NCI-H774 (cell line): ENCODE results near the gene TEX261.
"Not testable (repeated sequence)": the region's sequence is repeated elsewhere in the genome, so short reads cannot be mapped to it uniquely, and the experiment has no call there.

Experiments
- DNase-seq: peaks from one replicate; lab custom pipeline; 2025; lab: John Stamatoyannopoulos, UW

TEX261 gene

GRCh38 chr2:70999931-71000330, 5.3 kb upstream of the TEX261 start:
- DNase-seq = not testable (repeated sequence)

DNA sequence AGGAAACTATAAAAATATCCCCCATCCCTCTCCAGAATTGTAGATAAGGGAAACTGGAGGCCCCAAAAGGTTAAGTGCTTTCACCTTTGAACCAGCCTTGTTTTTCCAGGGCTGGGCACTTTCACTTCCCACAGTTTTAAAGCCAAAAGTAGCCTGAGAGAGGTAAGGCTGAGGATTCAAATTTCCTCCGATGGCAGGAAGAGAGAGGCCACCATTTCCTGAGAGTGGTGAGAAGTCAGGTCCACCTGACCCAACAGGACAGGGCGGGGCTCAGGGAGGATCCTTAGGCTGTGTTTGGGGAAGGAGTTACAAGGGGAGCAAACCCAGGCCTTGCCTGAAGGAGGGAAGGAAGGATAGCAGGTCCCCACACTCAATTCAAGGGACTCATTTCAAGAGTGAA, 4.7 kb upstream of the TEX261 start:
- DNase-seq = no peak

DNA sequence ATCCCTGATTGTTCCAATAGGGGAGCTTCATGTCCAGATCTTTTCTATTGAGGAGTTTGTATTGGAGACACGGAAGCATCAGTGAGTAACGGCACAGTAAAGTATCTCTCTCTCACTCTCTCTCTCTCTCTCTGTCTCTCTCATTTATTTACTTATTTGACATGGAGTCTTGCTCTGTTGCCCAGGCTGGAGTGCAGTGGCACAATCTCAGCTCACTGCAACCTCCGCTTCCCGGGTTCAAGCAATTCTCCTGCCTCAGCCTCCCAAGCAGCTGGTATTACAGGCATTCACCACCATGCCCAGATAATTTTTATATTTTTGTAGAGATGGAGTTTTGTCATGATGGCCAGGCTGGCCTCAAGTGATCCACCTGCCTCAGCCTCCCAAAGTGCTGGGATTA, 4.2 kb upstream of the TEX261 start:
- DNase-seq = not testable (repeated sequence)

DNA sequence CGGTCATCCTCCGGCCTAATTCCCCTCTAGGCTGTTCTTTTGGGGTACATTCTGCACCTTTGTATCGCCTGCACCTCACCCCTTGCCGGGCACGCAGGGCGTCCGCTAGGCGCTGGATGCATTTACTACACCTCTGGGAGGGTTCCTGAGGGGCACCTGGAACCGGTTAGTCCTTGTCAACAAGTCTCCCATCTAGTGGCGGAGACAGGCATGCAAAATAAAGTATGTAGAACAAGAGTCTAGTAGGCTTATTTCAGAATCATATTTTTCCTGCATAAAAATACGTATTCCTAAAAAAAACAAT, 705 bp upstream of the TEX261 start:
- DNase-seq = peak; percentile 36

GRCh38 chr2:70994009-70994698, 519 bp downstream of the TEX261 start:
- DNase-seq = no peak

DNA sequence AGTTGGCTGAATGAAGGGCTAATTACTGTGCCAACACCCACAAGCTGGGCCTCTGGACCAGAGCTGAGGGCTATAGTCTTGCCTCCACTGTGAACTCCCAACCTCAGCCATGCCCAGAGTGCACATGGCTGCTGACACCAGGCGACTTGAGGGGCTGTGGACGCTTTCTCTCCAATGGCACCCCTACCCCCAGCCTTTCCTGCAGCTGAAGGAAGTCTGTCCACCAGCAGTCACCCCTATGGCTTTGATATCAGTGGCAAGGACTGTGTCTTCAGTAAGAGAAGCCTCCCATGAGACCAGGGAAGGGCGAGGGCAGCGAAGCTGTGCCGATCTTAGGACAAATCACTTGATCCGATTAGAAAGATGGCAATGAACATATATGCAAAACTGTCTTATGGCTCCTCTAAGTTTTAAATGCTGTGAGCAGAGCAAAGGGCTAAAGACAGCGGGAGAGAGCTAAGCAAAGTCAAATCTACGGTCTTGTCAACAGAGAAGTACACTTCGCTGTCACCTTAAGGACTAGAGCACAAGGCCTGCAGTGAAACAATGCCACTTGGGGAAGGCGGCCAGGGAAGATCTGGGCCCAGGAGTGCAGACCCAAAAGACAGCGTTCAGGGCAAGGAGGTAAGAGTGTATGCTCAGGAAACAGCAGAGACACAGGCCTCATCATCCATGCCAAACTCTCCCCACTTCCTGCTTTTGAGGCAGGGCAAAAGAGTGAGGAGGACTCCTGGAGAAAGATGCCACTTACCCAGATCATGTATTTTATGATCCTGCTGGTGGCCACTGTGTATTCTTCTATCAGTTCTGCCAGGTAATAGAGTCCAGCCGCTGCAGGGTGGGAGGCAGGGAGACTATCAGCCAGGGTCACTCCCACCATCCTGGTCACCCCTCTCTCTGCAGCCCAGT, 1.5 kb downstream of the TEX261 start:
- DNase-seq = no peak

- no peak for DNase-seq
These were observed 2.9 kb downstream of the TEX261 start for GRCh38 chr2:70991742-70992141.

DNA sequence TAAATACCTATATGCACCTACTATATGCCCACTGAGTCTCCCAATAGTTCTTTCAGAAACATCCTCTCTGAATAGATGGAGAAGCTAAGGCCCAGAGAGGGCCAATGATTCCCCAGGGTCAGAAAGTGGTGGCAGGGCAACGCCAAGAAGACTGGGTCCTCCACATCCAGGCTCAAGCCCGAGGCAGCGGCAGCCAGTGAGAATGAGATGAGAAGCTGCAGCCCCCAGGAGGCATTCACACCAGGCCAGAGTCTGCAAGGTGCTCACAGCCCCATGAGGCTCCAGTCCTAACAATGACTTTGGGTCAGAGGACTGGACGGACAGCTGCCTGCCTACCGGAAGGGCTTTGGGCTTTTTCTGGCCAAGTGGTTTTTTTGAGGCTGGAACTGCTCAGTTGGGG, 3.5 kb downstream of the TEX261 start:
- DNase-seq = no peak

- no peak for DNase-seq
These were observed 4.5 kb downstream of the TEX261 start for GRCh38 chr2:70990216-70990615.

- no peak for DNase-seq
These were observed 5.7 kb downstream of the TEX261 start for GRCh38 chr2:70988726-70989648.

GRCh38 chr2:70988151-70988550, 6.5 kb downstream of the TEX261 start:
- no peak for DNase-seq

DNA sequence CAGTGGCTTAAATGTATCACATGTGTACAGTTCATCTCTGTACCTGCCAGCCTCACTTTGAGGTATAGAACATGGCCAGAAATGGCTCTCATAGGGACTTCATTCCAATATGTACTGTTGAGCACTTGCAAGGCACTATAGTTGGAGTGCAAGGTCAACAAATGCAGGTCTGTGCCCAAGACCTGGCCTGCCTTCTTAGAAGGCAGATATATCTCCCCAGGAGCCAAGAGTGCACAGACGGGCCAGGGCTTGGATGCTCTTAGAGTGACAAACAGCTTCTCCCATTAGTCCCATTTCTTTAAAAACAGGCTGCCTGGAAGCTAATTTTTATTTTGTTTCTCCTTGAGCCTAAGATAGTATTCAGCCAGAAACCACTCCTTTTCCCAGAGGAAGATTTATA, 7.3 kb downstream of the TEX261 start:
- DNase-seq = no peak

DNA sequence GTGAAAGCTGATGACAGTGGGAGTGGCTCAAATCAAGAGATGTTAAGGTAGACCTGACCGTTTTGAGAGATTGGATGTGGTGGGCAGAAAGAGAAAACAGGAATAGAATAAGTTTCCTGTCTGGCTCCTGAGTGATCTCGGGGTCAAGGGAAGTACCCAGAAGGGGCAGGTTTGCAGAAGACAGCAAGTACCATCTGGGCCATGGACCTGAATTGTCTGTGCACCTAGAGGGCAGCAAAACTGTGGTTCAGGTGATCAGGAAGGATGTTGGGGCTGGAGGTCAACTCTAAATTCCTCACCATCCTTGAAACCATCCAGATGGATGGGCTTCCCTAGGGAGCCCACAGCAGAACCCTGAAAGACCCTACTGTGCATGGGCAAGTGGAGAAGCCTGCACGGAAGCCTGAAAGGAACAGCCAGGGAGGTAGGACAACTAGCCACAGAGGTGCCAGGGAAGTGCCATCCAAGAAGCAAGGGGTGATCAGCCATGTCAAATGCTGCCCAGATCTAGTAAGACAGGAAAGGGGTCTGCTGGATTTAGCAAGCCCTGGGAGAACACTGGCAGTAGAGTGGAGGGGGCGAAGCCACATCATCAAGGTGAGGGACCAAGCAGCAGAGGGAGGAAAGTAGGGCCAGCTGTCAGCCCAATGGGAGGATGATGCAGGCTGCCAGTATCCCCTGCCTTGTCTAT, 8.0 kb downstream of the TEX261 start:
- no peak for DNase-seq

- DNase-seq = no peak
These were observed 8.7 kb downstream of the TEX261 start for GRCh38 chr2:70985956-70986355.

- no peak for DNase-seq
These were observed 9.4 kb downstream of the TEX261 start for GRCh38 chr2:70985283-70985688.

- no peak for DNase-seq
These were observed 9.9 kb downstream of the TEX261 start for GRCh38 chr2:70984576-70985282.

- DNase-seq = no peak
These were observed 10.5 kb downstream of the TEX261 start for GRCh38 chr2:70984228-70984575.

GRCh38 chr2:70983506-70984227, 11.0 kb downstream of the TEX261 start:
- no peak for DNase-seq

- DNase-seq = no peak
These were observed 11.7 kb downstream of the TEX261 start for GRCh38 chr2:70982971-70983370.
